Measurements from ENCODE around the gene INSRR. TPM values are rescaled to one million over a fixed set of nuclear protein-coding genes. Genes with fewer than 3 reads are reported as not detected.

Gene INSRR
- total RNA-seq, 1 donor from 2014 or later: 0.40 TPM

DNA sequence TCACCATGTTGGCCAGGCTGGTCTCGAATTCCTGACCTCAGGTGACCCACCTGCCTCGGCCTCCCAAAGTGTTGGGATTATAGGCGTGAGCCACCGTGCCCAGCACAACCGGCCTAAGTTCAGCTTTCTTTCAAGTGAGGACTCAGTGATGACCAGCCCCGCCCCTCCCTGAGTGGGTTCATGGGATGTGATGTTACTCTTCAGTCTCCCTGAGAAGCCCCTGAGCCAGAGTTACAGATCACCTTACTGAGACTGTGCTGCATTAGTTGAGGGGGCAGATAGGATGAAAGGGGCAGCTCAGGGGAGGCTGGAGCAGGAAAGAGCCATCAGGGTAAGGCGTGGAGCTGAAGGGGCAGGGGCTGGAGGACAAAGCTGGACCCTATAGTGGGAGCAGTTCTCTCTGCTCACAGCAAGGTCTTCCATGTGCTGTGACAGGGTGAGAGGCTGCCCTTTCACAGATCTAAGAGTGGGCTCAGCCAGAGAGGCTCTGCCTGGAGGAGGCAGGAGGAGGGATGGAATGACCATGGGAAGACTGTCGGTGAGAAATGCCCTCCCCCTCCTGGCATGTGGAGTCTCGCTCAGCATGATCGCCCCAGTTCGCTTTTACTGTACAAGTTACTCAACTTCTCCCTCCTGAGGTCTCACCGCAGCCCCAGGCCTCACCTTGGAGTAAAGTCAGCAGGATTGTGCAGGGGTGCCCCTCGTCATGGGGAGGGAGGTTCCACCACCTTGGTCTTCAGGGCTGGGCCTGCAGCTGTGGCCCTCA is 55.6 kb downstream of the INSRR start:
- no peak for DNase-seq
- intact Hi-C loops (cut with DNase I): loop anchor here (5.0 kb wide), 1 partner anchor 54 kb away; the partner anchor contains the start of gene INSRR
- no peak for ATAC-seq (ENCODE audit: poor library complexity)

DNA sequence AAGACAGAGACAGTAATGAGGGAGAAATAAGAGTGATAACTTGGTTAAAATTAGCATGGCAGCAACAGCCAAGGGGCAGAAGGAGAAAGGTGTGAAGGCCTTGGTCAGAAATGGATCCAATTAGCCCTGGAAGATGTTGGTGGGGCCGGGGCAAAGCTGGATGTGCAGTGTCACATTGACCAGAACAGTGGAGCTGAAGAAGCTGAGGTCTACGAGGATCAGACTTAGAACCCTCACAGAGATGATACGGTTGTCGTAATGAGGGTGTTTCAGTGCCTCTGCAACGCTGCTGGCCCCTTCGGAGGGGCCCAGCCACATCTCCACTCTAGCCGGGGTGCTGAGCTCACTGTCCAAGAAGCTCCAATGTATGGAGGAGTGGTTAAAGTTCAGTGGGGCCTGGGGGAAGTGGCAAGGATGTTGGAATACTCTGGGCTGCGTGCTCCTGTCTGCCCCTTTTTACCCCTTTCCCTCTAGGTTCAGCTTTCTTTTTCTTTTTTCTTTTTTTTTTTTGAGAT is 56.4 kb downstream of the INSRR start:
- intact Hi-C loops (cut with DNase I): loop anchor here (5.0 kb wide), 1 partner anchor 55 kb away; the partner anchor contains the start of gene INSRR
- ATAC-seq (ENCODE audit: poor library complexity) (no peak), DNase-seq (no peak)

DNA sequence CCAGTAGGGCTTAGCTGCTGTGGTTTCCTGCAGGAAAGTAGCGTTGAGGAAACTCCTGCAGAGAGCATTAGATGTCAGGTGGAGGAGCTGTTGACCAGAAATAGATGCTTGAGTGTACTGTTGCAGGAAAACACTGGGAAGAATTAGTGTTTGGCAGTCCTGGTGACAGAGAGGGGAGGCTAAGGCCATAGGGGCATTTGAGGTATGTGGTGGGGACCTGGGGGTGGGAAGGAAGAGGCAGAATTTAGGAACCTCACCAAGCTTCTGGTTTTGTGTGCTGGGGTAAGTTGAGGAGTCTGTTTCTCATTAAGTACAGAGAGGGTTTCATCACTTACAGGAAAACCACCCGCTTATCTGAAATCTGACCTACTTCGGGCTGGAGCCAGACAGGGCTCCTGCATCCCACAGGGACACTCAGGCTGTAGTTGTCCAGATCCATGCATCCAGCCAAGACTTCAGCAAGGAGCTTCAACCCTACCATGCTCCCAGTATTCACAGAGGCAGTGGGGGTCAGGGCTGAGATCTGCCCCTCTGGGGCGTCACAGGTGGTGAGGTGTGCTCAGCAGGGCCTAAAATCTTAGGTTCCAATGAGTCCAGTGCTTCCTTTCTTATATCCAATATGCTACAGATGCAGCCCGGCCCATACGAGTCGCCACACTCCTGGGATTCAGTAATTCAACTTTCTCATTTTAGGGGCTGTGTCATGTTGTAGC is 57.4 kb downstream of the INSRR start:
- ATAC-seq (ENCODE audit: poor library complexity): peak; percentile 80
- intact Hi-C loops (cut with DNase I): loop anchor here (5.0 kb wide), 1 partner anchor 56 kb away; the partner anchor contains the start of gene INSRR
- DNase-seq: no peak

DNA sequence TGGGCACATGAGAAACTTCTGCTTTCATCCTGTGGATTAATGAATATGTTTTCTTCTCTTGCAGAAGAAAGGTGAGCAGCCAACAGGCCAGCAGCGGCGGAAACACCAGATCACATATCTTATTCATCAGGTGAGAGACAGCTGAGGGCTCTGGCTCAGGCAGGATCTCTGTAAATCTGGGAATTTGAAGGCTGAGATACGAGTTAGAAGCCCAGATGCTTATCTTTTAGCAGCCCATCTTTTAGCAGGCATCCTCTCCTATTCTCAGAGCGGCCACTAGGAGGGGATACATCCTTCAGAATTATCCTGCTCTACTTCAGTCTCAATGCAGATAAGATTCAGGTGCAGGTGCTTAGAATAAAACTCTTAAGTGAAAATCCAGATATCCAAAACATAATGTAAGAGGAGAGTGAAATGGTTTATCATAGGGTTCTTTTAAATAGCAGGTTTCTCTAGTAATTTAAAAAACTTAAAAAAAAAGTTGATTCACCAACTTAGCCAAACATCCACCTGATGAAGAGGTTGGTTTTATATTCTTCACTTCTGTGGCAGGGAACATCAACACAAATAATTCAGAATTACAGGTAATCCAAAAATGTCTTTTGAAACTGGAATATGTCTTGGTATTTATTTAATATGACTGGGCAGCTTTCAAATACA is 61.6 kb downstream of the INSRR start:
- intact Hi-C loops (cut with DNase I): no loop called here
- DNase-seq: no peak
- no peak for ATAC-seq (ENCODE audit: poor library complexity)

DNA sequence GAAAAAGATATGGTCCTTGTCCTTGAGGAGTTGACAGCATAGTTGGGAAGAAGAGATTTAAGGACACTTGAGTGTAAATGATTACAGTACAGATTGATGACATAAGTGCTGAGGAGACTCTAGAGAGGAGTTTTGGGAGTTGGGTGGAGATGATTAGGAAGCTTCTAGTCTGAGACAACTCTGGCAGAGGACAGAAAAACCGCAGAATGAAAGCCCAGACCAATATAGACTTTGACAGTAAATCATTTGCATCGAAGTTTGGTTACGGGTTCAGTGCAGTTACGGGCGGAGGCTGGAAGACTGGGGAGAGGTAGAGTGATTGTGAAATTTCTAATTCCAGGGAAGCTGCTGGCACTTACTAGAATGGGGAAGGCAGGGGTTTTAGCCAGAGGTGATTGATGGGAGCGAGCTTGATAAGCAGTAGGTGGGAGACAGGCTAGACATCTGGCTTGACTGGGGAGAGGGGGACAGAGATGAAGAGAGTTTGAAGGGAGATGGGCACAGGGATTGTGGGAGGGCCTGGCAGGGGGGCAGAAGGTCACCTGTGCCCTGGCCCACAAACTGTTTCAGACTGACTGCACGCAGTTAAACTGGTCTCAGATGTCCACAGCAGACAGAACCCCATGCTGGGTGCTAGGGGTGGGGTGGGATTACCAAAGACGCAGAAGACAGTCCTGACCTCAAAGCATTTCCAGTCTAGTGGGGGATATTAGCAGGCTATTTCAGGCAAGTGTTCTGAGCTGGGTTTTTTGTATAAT is 62.4 kb downstream of the INSRR start:
- DNase-seq (no peak), ATAC-seq (ENCODE audit: poor library complexity) (no peak)
- intact Hi-C loops (cut with DNase I): no loop called here

DNA sequence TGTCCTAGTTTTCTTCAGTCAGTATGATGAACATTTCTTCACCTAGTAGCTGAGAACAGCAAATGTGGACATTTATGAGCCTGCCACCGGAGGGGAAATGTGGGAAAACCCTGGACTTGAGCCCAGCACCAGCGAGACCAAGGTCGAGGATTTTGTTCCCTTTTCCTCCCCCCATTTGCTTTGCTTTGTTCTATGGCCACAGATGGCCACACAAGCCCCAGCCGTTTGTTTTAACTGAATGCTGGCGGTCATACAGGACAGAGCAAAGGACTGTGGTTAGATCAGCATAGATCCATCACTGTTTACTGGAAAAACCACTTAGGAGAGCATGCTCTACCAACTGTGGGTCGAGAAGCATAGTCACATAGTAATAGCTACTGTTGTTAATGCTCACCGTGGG is 63.1 kb downstream of the INSRR start:
- DNase-seq (no peak), ATAC-seq (ENCODE audit: poor library complexity) (no peak)
- intact Hi-C loops (cut with DNase I): no loop called here

DNA sequence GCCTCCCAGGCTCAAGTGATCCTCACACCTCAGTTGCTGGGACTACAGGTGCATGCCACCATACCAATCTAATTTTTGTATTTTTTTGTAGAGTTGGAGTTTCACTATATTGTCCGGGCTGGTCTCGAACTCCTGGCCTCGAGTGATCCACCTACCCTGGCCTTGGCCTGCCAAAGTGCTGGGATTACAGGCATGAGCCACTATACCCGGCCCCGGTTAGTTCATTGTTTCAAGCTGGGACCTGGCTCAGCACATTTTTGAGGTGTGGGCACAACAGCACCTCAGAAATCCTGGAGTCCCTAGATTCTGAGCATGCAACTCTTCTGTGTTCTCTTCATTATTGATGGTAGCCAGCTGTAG is 63.6 kb downstream of the INSRR start:
- DNase-seq (no peak), ATAC-seq (ENCODE audit: poor library complexity) (no peak)
- intact Hi-C loops (cut with DNase I): no loop called here

DNA sequence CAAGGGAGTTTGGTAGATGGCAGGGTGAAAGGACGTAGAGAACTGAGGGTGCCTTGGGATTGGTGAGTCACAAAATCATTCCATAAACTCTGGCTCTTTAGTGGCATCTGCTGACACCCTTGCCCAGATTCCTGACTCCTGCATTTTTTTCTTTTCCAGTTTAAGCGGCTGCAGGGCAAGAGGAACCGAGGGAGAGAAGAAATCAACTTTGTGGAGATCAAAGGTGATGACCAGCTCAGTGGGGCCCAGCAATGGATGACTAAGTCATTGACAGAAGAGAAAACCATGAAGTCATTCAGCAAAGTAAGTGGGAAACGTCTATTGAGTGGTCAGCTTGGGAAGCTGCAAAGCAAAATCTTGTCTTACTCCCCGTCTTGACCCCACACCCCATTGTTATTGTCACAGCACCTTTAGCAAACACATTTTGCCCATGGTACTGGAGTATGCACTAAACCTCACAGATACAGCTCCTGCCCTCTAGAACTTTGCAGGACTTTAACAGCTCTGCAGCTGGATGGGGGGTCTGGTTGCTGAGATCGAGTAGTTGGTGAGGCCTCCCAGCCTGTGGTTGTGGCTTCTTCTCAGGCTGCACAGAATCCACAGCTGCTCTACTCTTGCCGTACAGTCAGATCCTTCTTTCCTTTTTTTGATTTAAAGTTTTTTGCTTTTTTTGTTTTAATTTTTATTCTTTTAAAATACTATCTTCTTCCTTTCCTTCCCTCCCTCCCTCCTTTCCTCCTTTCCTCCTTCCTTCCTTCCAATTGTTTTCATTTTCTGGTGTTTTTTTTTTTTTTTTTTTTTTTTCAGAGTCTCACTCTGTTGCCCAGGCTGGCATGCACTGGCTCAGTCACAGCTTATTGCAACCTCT is 64.2 kb downstream of the INSRR start:
- ATAC-seq (ENCODE audit: poor library complexity): no peak
- intact Hi-C loops (cut with DNase I): no loop called here
- no peak for DNase-seq

Other genes with a start within 250 kb of the INSRR start
- gene HAPLN2, start 239.7 kb downstream of the INSRR start, total RNA-seq: 1.6 TPM
- 0.46 TPM for gene BCAN, start 217.0 kb downstream of the INSRR start, total RNA-seq
- 103 TPM for gene NES, start 181.7 kb downstream of the INSRR start, total RNA-seq
- gene CRABP2, start 153.5 kb downstream of the INSRR start, total RNA-seq: 0.59 TPM
- 14.4 TPM for gene METTL25B, start 130.6 kb downstream of the INSRR start, total RNA-seq
- gene ISG20L2, start 130.4 kb downstream of the INSRR start, total RNA-seq: 12.3 TPM
- gene MRPL24, start 118.0 kb downstream of the INSRR start, total RNA-seq: 99.8 TPM
- gene HDGF, start 107.4 kb downstream of the INSRR start, total RNA-seq: 185 TPM
- gene PRCC, start 91.6 kb downstream of the INSRR start, total RNA-seq: 39.4 TPM
- 1.1 TPM for gene SH2D2A, start 42.3 kb downstream of the INSRR start, total RNA-seq
- 2.5 TPM for gene NTRK1, start 1.7 kb upstream of the INSRR start, total RNA-seq
- 6.7 TPM for gene PEAR1, start 34.6 kb upstream of the INSRR start, total RNA-seq
- gene LRRC71, start 61.5 kb upstream of the INSRR start, total RNA-seq: not detected
- gene ARHGEF11, start 186.6 kb upstream of the INSRR start, total RNA-seq: 29.9 TPM
- not detected for gene ETV3L, start 240.7 kb upstream of the INSRR start, total RNA-seq

All from Right ventricle myocardium superior (tissue), 1 donor.